H9 (cell line): Measurements from ENCODE around the gene CRY1. TPM values are rescaled to one million over a fixed set of nuclear protein-coding genes. Genes with fewer than 3 reads are reported as not detected.

Experiments
- DNase-seq: peaks from one replicate; pipeline ENCODE4 v3.0.0-alpha.2; 2017
- H2AFZ ChIP-seq: one replicate; pipeline ENCODE4 v1.6.1; 2013; ENCODE audit warnings: mild to moderate bottlenecking, low read length, control low read depth, moderate library complexity
- H2AK5ac ChIP-seq: 2 replicates; pipeline ENCODE4 v1.6.1; 2013; ENCODE audit warnings: low read length, control low read depth, mixed read lengths; ENCODE audit not compliant: insufficient read length
- H2BK120ac ChIP-seq: one replicate; pipeline ENCODE4 v1.6.1; 2013; ENCODE audit warnings: low read depth, mild to moderate bottlenecking, low read length, control low read depth, inconsistent platforms; ENCODE audit not compliant: poor library complexity, severe bottlenecking
- H2BK12ac ChIP-seq: 2 replicates; pipeline ENCODE4 v1.6.1; 2013; ENCODE audit warnings: low read length, control low read depth, mixed read lengths, low read depth; ENCODE audit not compliant: insufficient read length
- H2BK15ac ChIP-seq: 2 replicates; pipeline ENCODE4 v1.6.1; 2013; ENCODE audit warnings: low read depth, low read length, control low read depth
- H2BK20ac ChIP-seq: one replicate; pipeline ENCODE4 v1.6.1; 2013; ENCODE audit warnings: low read depth, mild to moderate bottlenecking, low read length, control low read depth, inconsistent platforms; ENCODE audit not compliant: poor library complexity, severe bottlenecking
- H2BK5ac ChIP-seq: 2 replicates; pipeline ENCODE4 v1.6.1; 2013; ENCODE audit warnings: low read length, control low read depth, mixed read lengths; ENCODE audit not compliant: insufficient read length
- H3K14ac ChIP-seq: 2 replicates; pipeline ENCODE4 v1.6.1; 2013; ENCODE audit warnings: low read length, control low read depth; ENCODE audit not compliant: insufficient read depth
- H3K18ac ChIP-seq: 2 replicates; pipeline ENCODE4 v1.6.1; 2013; ENCODE audit warnings: low read depth, mild to moderate bottlenecking, mixed read lengths, low read length, control low read depth; ENCODE audit not compliant: insufficient read length
- H3K23ac ChIP-seq: 2 replicates; pipeline ENCODE4 v1.6.1; 2013; ENCODE audit warnings: low read length, control low read depth, mixed read lengths, low read depth; ENCODE audit not compliant: insufficient read length
- H3K23me2 ChIP-seq: 2 replicates; pipeline ENCODE4 v1.6.1; 2013; ENCODE audit warnings: low read depth, mild to moderate bottlenecking, mixed read lengths, low read length, control low read depth; ENCODE audit not compliant: insufficient read length, poor library complexity, severe bottlenecking
- H3K27ac ChIP-seq: 2 replicates; pipeline ENCODE4 v1.5.1; 2013; ENCODE audit warnings: low read length, control low read depth, mixed read lengths, low read depth; ENCODE audit not compliant: insufficient read length
- H3K27me3 ChIP-seq: 2 replicates; pipeline ENCODE4 v1.6.1; 2013; ENCODE audit warnings: low read length, control low read depth, inconsistent platforms; ENCODE audit not compliant: insufficient read depth
- H3K4ac ChIP-seq: 2 replicates; pipeline ENCODE4 v1.6.1; 2013; ENCODE audit warnings: low read depth, mild to moderate bottlenecking, control low read depth, inconsistent platforms, low read length, moderate library complexity
- H3K4me1 ChIP-seq: 2 replicates; pipeline ENCODE4 v1.6.1; 2013; ENCODE audit warnings: low read length, control low read depth, inconsistent platforms; ENCODE audit not compliant: insufficient read depth
- H3K4me2 ChIP-seq: 2 replicates; pipeline ENCODE4 v1.6.1; 2013; ENCODE audit warnings: low read length, control low read depth, mixed read lengths; ENCODE audit not compliant: insufficient read length, insufficient read depth
- H3K56ac ChIP-seq: 2 replicates; pipeline ENCODE4 v1.6.1; 2013; ENCODE audit warnings: low read depth, mild to moderate bottlenecking, mixed read lengths, low read length, control low read depth; ENCODE audit not compliant: insufficient read length
- H3K79me1 ChIP-seq: 2 replicates; pipeline ENCODE4 v1.6.1; 2013; ENCODE audit warnings: low read depth, mild to moderate bottlenecking, moderate library complexity, low read length, control low read depth, inconsistent platforms; ENCODE audit not compliant: insufficient read depth, poor library complexity, severe bottlenecking
- H3K79me2 ChIP-seq: 2 replicates; pipeline ENCODE4 v1.6.1; 2013; ENCODE audit warnings: low read length, control low read depth, inconsistent platforms; ENCODE audit not compliant: insufficient read depth
- H3K9ac ChIP-seq: 2 replicates; pipeline ENCODE4 v1.6.1; 2013; ENCODE audit warnings: low read length, control low read depth, mixed read lengths; ENCODE audit not compliant: insufficient read length; ENCODE audit errors: extremely low read depth
- H3K9me3 ChIP-seq: one replicate; pipeline ENCODE4 v1.6.1; 2013; ENCODE audit warnings: low read depth, low read length, inconsistent platforms; ENCODE audit not compliant: control insufficient read depth
- H3T11ph ChIP-seq: one replicate; pipeline ENCODE4 v1.6.1; 2013; ENCODE audit warnings: mild to moderate bottlenecking, low read length, control low read depth, inconsistent platforms
- H4K20me1 ChIP-seq: one replicate; pipeline ENCODE4 v1.6.1; 2013; ENCODE audit not compliant: control insufficient read depth, insufficient read length, insufficient read depth
- H4K5ac ChIP-seq: 2 replicates; pipeline ENCODE4 v1.6.1; 2013; ENCODE audit warnings: low read depth, mild to moderate bottlenecking, mixed read lengths, low read length, control low read depth; ENCODE audit not compliant: insufficient read length
- H4K8ac ChIP-seq: replicated peaks from 2 replicates; pipeline ENCODE4 v1.6.1; 2013; ENCODE audit warnings: low read length, control low read depth, mixed read lengths, low read depth; ENCODE audit not compliant: insufficient read length
- H4K91ac ChIP-seq: 2 replicates; pipeline ENCODE4 v1.6.1; 2013; ENCODE audit warnings: low read depth, mild to moderate bottlenecking, moderate library complexity, mixed read lengths, low read length, control low read depth; ENCODE audit not compliant: insufficient read length
- H3K27ac Mint-ChIP-seq, 3 experiments: 2 replicates in 2 of 3; 3 replicates in 1 of 3; pipeline ENCODE4 v1.8.0; 2020 to 2021; ENCODE audit warnings: mixed read lengths in 3 of 3, mild to moderate bottlenecking in 1 of 3, moderate library complexity in 1 of 3
- H3K27me3 Mint-ChIP-seq: 2 replicates; pipeline ENCODE4 v1.8.0; 2021; ENCODE audit warnings: low read depth, mild to moderate bottlenecking, moderate library complexity, mixed read lengths
- H3K36me3 Mint-ChIP-seq, 3 experiments: 2 replicates in 2 of 3; 3 replicates in 1 of 3; pipeline ENCODE4 v1.8.0; 2020 to 2021; ENCODE audit warnings: low read depth in 3 of 3, mixed read lengths in 3 of 3; ENCODE audit not compliant: insufficient read depth in 1 of 3
- H3K4me1 Mint-ChIP-seq, 2 experiments: 2 replicates each; pipeline ENCODE4 v1.8.0; 2020; ENCODE audit warnings: mixed read lengths in 2 of 2
- H3K4me3 Mint-ChIP-seq, 2 experiments: 2 replicates in 1 of 2; 3 replicates in 1 of 2; pipeline ENCODE4 v1.8.0; 2020 to 2021; ENCODE audit warnings: mild to moderate bottlenecking in 2 of 2, mixed read lengths in 2 of 2, moderate library complexity in 1 of 2
- H3K9me3 Mint-ChIP-seq, 2 experiments: 2 replicates in 1 of 2; 3 replicates in 1 of 2; pipeline ENCODE4 v1.8.0; 2020; ENCODE audit warnings: mild to moderate bottlenecking in 2 of 2, mixed read lengths in 2 of 2, moderate library complexity in 1 of 2
- WGBS: extraction: QIAGEN DNeasy Blood & Tissue Kit; methylation state at CpG from one replicate; pipeline ENCODE4 v1.1.7; 2013; ENCODE audit warnings: missing lambda C conversion rate, low lambda C conversion rate, mixed read lengths; ENCODE audit not compliant: insufficient read length; ENCODE audit errors: extremely low coverage; 5-methylcytosine and 5-hydroxymethylcytosine counted together
- total RNA-seq: library from RNA; stranded (reverse); gene quantifications from 2 replicates; pipeline ENCODE4 v1.2.1, GENCODE V29; 2021
- TF ChIP-seq, protein P1 (sequence below): fragments of 200-600 bp; sonication (generic); conservative IDR thresholded peaks from 3 replicates; pipeline ENCODE4 v1.8.0; 2021; ENCODE audit warnings: antibody characterized with exemption, mild to moderate bottlenecking

Gene CRY1
- total RNA-seq, 1 experiment from 2014 or later, result 23.5 TPM

- DNase-seq, result no peak
- H3K4ac ChIP-seq, result no peak overlapping the region
- no peak overlapping the region for H3K18ac ChIP-seq
- H3K27me3 Mint-ChIP-seq, result no peaks in the 10 kb centered on the region
- H3K4me2 ChIP-seq, result no peak overlapping the region
- peaks cover 5 to 20% (median 16%) of the 10 kb centered on the region in 3 experiments for H3K36me3 Mint-ChIP-seq
- H3K27me3 ChIP-seq, result no peaks in the 10 kb centered on the region
- no peak overlapping the region for H3K23ac ChIP-seq
- no peaks in the 10 kb centered on the region for H4K20me1 ChIP-seq
- H2AFZ ChIP-seq, result no peak overlapping the region
- peaks cover 0 to 9% of the 10 kb centered on the region in 2 experiments; a peak in 1 of 5 replicates for H3K9me3 Mint-ChIP-seq
- H2BK12ac ChIP-seq, result no peak overlapping the region
- no peak overlapping the region for H4K8ac ChIP-seq
- H3K56ac ChIP-seq, result no peak overlapping the region
- no peak overlapping the region for H4K91ac ChIP-seq
- peaks cover 7% of the 10 kb centered on the region; the same call in 1 of the 2 replicates for H3K79me2 ChIP-seq
- H3K27ac Mint-ChIP-seq, result no peak overlapping the region; a peak in 1 of 7 replicates
- TF ChIP-seq, protein P1, sequence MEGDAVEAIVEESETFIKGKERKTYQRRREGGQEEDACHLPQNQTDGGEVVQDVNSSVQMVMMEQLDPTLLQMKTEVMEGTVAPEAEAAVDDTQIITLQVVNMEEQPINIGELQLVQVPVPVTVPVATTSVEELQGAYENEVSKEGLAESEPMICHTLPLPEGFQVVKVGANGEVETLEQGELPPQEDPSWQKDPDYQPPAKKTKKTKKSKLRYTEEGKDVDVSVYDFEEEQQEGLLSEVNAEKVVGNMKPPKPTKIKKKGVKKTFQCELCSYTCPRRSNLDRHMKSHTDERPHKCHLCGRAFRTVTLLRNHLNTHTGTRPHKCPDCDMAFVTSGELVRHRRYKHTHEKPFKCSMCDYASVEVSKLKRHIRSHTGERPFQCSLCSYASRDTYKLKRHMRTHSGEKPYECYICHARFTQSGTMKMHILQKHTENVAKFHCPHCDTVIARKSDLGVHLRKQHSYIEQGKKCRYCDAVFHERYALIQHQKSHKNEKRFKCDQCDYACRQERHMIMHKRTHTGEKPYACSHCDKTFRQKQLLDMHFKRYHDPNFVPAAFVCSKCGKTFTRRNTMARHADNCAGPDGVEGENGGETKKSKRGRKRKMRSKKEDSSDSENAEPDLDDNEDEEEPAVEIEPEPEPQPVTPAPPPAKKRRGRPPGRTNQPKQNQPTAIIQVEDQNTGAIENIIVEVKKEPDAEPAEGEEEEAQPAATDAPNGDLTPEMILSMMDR, result no peak
- no peak overlapping the region for H3T11ph ChIP-seq
- no peak overlapping the region for H2AK5ac ChIP-seq
- H3K4me3 Mint-ChIP-seq, result no peak overlapping the region
- peaks cover 11% of the 10 kb centered on the region for H3K23me2 ChIP-seq
- H3K79me1 ChIP-seq, result peaks cover 3% of the 10 kb centered on the region
- no peak overlapping the region for H3K14ac ChIP-seq
- H3K9me3 ChIP-seq, result no peaks in the 10 kb centered on the region
- peaks cover 4 to 8% of the 10 kb centered on the region in 2 experiments; a peak in 3 of 4 replicates for H3K4me1 Mint-ChIP-seq
- H2BK20ac ChIP-seq, result no peak overlapping the region
- no CpG with 5 or more reads among the region's 2 CpGs for WGBS
- no peak overlapping the region for H2BK5ac ChIP-seq
- H2BK120ac ChIP-seq, result no peak overlapping the region
- no peak overlapping the region for H3K9ac ChIP-seq
- H4K5ac ChIP-seq, result no peak overlapping the region
- no peak overlapping the region for H2BK15ac ChIP-seq
- no peak overlapping the region for H3K27ac ChIP-seq
- peaks cover 3% of the 10 kb centered on the region; the same call in 1 of the 2 replicates for H3K4me1 ChIP-seq
Observed at GRCh38 chr12:107088912-107089311, 4.4 kb downstream of the CRY1 start.
